Activated T-helper 1 cell treated with anti-CD3 and anti-CD28 coated beads, Interleukin-2, amount 50 U/mL, for 16 hours (primary cell): Measurements from ENCODE around the gene PRPF4.
"Not testable (repeated sequence)": the region's sequence is repeated elsewhere in the genome, so short reads cannot be mapped to it uniquely, and the experiment has no call there.

Experiments
- DNase-seq, 2 donors: peaks; one replicate each; pipeline ENCODE4 v3.0.0-alpha.2; 2020; ENCODE audit warnings: low read depth in 1 of 2, low spot score in 1 of 2

Gene PRPF4

DNA sequence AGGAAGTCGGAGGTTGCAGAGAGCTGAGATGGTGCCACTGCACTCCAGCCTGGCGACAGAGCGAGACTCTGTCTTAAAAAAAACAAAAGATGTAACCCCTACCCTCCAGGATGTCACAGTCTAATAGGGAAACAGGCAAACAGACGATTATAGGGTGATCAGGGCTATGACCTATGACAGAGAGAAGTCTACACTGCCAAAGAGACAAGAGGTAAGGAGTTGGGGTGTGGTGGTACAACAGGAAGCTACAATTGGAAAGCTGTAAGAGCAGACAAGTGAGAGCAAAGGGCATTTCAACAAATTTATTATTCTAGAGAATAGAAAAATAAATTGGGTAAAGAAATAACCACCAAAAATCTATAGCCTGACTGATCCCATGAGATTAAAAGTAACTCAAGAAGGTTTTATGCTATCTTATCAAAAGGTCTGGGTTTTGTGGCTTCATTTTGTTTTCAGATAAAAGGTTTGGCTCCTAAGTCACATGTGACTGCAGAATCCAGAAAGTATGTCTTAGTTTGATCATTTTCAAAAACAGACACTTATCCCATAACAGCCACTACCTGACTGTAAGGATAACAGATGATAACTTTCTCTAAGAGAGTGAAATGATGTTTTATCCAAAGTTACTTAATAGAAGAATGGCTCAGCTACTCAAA lies 7.4 kb upstream of the PRPF4 start:
- DNase-seq: no peak

DNA sequence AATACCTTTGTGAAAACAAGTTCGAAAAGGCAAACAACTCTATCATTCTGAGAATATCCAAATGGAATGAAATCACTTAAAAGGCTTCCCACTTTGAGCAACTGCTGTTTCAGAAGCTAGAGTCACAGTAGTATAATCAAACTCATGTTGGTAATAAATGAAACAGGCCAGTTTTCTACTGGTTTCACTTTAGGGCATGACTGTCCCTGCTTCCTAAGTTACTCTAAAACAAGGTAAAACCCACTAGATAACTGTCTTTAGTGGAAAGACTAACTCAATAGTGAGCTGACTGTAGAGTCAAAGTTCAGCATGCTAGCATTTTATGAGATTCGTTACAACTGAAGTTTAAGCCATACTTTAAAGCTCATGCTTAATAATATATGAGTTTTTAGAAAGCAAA lies 6.1 kb upstream of the PRPF4 start:
- DNase-seq: no peak

DNA sequence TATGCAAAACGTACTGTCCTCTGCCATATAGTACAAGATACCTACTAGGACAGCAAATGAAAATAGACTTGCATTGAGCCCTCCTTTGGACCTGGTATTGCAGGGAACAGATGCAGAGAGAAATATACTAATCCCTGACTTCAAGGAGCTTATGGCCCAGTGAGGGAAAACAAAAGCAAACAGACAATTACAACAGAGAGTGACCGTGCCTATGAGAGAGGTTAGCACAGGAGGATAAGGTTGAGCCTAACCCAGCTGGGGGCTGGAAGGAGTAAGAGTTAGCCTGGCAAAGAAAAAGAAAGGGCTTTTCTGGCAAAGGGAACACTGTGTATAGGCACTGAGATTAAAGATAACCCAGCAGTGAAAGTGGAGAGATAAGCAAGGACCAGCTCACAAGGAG lies 5.6 kb upstream of the PRPF4 start:
- no peak for DNase-seq

DNA sequence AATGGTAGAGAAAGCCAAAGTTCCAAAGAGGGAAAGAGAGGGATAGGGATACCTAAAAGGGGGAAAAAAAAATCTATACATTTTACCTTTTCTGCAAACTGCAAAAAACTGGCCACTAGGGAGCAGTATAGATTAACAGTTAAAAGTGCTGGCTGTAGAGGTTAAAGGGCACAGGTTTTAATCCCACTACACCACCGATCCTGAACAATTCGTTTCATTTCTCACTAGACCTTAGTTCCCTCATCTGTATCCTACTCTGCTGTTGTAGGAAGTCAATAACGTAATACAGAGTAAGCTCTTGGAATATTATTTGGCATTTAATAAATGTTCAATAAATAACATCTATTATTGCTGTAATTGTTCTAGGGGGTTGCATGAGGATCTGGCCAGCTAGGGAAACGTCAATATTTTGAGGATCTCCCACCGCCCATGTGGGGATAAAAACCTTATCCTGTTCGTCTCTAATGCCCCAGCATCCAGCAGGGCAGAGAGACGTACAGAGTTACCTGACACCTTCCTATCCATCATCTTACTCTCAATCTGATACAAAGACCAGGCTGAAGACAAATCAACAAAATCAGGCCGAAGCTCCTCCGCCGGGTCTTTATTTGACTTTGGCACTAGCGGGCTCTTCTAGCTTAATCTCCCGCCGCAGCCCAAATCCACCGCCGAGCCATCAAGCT lies 843 bp upstream of the PRPF4 start:
- no peak for DNase-seq

DNA sequence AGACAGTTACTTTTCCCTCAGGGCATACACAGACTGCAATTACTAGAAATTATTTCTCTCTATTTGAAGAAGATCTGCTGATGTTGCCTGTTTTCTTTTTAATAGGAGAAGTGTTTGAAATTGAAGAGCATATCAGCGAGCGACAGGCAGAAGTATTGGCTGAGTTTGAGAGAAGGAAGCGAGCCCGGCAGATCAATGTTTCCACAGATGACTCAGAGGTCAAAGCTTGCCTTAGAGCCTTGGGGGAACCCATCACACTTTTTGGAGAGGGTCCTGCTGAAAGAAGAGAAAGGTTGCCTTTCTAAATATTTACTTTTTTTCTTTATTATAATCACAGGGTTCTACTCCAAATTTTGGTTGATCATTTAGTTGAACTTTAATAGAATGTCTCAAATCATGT lies 3.4 kb downstream of the PRPF4 start:
- no peak for DNase-seq

DNA sequence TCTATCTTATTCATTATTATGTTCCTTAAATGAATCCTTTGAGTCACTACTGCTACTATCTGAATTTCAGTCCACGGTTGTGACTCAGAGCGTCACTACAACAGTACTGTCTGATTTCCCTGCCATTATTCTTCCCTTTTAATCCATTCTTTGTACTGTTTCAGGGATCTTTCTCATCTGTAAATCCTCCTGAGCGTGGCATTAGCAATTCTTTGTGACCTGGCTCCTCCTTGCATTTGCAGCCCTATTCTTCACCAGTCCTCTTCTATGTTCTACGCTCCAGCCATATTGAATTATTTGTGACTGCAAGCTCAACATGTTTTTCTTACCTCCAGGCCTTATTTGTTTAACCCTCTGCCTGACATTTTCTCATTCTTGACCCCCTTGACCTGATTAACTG lies 5.9 kb downstream of the PRPF4 start:
- DNase-seq: no peak

DNA sequence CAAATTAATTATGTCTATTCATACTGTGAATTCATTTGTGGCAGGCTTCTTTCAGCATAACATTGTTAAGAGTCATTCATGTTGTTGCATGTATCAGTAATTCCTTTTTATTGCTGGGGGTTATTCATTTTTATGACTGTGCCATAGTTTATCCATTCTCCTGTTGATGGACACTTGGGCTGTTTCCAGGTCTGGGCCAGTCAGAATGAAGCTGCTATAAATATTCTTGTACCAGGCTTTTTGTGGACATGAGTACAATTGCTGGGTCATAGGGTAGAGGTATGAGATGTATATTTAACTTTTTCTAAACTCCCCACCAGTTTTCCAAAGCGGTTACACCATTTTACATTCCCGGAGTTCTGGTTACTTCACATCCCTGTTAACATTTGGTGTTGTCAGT lies 13.6 kb downstream of the PRPF4 start:
- no peak for DNase-seq

DNA sequence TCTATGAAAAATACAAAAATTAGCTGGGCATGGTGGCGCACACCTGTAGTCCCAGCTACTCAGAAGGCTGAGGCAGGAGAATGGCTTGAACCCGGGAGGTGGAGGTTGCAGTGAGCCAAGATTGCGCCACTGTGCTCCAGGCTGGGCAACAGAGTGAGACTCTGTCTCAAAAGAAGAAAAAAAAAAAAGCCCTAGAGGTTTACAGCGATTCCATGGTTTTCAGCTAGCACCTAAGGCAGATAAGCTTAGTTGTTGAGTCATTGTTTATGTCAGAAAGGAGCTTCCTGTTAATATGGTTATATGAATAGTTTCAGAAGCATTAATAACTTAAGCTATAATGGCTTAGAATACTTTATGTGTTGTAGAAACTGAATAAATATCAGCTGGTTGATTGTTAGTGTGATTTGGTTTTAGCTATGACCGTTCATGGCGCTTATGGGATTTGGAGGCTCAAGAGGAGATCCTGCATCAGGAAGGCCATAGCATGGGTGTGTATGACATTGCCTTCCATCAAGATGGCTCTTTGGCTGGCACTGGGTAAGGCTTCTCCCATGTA lies 14.7 kb downstream of the PRPF4 start:
- DNase-seq: no peak

DNA sequence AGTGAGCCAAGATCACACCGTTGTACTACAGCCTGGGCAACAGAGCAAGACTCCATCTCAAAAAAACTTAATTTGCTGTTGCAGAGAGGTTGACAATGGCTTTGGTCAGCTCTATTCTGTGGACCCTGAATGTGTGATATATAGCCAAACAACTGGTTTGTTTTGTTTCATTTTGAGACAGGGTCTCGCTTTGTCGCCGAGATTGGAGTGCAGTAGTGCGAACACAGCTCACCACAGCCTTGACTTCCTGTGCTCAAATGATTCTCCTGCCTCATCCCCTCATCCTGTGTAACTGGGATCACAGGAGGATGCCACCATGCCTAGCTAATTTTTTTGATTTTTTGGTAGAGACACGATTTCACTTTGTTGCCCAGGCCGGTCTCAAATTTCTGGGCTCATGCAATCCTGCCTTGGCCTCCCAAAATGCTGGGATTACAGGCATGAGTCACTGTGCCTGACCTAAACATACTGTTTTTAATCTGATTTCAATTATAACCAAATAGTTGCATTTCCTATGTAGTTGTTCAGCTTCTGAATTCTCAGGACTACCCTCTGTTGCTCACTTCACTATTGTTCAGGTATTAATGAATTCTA lies 17.9 kb downstream of the PRPF4 start:
- no peak for DNase-seq

DNA sequence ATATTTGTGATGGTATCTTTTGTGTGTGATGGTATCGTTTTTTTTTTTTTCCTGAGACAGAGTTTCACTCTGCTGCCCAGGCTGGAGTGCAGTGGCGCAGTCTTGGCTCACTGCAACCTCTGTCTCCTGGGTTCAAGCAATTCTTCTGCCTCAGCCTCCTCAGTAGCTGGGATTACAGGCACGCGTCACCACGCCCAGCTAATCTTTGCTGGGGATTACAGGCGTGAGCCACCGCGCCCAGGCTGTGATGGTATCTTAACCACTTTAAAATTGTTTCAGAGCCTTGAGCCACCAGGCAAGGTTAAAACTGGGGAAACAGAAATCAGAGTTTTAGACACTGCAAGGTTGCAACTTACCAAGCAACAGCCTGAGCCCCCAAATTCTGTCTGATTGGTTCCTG lies 20.8 kb downstream of the PRPF4 start:
- not testable (repeated sequence) for DNase-seq

DNA sequence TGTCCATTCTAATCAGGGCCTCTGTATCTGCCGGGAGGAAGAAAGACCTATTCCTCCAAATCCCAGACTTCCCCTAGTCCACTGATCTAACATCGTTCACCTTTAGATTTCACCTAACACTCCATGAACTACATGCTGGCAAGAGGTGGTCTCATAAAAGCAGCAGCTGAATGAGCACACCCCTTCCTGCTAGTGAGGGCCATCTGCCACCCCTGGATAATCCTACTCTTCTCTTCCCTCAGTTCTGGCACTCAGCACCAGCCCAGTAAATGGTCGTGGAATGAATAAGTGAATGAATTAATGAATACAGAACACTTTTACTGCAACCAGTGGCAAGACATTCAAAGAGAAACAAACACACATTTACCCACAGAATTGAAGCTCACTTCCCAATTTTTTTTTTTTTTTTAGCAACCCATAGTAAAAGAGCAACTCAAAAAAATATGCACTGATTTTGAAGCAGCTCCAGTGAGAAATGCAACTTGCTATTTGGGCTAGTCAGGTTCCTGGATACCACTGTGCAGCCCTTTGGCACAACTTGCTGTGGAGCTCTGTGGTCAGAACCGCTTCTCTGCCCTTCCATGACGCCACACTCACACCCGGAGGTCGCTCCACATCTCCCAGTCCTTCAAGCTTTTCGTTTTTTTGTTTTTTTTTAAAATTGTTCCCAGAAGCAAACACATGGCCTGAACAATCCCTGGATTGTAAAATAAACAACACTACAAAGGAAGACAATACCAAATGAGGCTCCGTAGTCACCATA lies 21.5 kb downstream of the PRPF4 start:
- DNase-seq: no peak

DNA sequence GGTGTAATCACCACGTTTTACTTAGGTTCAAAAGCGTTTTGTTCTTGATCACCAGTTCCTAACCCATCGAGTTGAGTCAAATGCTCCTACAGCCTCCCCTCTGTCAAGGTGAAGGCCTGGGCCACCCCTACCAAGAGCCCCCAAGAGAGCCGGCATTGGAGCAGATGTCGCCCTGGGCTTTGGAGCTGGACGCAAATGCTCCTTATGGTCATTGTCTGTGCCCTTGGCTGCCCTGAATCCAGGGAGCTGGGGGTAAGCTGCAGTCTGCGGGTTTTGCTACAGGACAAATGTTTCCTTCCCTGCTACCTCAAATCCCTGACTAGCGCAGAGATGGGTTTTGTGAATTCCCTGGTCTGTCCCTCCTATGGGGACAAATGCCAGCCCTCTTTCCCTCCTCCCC lies 22.9 kb downstream of the PRPF4 start:
- no peak for DNase-seq

DNA sequence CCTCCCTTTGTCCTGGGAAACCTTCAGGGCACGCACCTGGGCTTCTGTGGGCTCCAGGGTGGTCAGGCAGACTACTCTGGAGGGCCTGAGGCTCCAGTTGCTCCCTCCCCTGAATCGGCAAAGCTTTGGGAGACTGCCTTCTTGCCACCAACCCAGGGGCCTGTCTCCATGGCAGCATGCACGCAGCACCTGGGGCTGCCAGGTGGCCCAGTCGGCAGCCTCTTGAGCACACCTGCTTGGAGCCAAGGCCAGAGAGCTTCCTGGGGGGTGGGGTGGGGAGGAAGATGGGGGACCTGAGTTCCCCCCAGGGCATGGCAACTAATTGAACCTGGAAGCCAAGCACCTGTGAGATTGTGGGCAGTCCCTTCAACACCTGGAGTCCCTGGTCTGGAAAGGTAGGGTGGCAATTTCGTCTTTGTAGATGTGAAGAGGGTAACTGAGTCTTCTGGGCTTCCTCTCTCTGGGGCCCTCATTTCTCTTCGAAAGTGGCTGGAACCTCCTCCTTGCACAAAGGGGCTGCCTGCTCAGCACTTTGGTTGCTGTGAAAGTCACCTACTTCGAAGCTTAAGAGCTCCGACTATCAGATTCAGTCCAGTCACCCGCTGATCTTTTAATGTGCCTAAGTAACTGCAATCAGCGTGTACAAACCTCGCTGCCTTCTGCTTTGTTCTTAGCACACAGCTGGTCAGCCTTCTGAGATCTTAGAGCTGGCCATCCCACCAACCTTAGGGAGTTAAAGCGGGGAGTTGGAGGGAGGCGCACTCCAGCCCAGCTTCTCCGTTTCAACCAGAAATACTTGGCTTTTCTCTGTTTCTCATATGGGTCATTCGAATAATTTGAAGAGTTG lies 23.7 kb downstream of the PRPF4 start:
- no peak for DNase-seq

DNA sequence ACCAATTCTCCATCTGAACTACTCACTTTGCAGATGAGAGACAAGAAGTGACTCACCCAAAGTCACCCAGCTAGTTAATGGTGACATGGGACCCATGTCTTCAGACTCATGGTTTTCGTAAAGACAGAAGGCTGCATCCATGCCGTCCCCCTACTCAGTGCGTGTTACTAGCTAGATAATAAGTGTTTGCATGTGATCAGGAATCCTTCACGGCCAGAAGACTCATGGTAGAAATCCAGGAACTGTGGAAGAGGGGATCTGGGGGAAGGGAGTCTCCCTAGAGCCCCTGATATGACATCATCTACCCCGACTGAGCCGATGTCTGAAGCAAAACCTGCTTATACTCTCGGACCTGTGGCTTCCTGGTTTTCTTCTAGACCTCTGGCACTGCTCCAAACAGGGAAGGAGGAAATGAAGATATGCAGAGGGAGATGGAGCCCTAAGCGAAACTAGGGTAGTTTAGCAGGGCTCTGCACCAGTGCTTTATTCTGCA lies 24.4 kb downstream of the PRPF4 start:
- no peak for DNase-seq

DNA sequence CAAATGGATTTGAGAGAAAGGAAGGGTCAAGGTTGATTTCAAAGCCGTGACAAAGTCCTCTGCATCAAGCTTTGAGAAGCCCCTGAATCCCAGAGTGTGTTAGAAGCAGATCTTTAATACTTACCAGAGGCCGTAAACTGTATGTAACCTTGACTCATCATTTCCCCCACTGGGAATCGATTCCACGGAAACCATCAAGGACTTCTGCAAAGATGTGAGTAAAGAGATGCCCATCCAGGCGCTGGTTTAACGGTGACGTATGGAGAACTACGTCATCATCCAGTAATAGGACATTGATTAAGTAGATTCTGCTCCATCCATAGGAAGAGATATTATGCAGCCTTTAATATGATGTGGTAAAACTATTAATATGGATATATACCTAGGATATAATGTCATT lies 26.1 kb downstream of the PRPF4 start:
- DNase-seq: no peak

DNA sequence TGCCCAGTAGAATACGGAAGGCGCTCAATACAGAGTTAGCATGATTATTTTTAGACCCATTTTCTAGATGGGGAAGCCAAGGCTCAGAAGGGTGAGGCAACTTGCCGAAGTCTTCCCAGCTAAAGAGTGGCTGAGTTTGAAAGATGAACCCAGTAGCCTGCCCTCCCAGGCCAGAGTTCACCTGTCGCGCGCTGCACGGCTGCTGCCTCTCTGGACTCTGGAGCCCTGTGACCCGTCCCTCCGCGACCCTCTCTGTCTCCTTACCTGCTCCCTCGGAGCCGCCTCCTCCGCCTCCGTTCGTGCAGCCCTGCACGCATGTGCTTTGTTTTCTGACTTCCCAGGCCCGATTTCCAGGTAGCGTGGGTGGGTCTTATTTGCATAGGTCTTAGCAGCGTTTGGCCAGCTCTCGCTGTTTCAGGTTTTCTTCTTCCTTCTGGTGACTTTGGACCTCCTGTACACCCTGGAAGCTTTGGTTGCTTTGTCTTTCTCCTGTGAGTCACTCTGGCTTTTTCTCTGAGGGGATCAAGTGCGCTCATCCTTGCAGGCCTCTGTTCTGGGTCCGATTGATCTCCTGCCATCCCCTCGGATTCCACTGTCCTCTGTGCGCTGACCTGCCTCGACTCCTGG lies 27.4 kb downstream of the PRPF4 start, which contains the start of gene RNF183:
RNF183 (minus strand) TSS at position 585 of the 627 bp plus-strand sequence. CDS start 5,192 bp downstream, outside the sequence.
- no peak for DNase-seq

DNA sequence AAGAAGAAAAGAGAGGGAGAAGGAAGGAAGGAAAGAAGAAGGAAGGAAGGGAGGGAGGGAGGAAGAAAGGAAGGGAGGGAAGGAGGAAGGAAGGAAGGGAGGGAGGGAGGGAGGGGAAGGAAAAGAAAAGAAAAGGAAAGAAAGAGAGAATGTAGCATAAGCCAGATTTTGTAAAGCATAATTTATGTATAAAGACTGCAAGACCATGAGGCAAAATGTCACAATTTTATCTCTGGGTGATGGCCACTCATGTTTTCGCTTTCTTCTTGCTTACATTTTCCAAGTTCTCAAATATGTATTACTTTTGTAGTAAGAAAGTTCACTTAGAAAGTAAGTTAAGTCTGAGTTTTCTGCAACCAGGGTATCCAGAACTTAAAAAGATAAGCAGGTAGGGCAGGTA lies 31.1 kb downstream of the PRPF4 start:
- DNase-seq: no peak

DNA sequence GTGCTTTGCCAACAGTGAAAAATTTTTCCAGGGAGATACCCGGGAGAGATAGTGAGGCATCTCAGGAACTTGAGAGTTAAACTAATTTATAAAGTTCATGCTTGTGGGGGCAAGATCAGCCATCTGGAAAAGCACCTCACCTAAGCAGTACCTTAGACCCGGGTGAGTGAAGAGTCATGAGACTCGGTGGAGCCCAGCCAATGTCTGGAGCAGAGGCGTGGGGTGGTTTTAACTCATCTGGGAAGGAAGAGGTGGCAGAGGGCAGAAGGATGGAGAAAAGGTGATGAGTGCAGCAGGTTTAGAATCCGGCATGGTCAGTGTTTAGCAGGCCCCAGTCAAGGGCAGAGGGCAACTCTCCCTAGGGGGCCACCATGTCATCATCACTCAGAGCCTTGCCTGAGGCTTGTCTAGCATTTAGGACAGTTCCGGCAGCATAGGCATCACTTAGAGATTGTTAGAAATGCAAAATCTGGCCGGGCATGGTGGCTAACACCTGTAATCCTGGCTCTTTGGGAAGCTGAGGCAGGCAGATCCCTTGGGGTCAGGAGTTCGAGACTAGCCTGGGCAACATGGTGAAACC lies 32.0 kb downstream of the PRPF4 start:
- DNase-seq: no peak

DNA sequence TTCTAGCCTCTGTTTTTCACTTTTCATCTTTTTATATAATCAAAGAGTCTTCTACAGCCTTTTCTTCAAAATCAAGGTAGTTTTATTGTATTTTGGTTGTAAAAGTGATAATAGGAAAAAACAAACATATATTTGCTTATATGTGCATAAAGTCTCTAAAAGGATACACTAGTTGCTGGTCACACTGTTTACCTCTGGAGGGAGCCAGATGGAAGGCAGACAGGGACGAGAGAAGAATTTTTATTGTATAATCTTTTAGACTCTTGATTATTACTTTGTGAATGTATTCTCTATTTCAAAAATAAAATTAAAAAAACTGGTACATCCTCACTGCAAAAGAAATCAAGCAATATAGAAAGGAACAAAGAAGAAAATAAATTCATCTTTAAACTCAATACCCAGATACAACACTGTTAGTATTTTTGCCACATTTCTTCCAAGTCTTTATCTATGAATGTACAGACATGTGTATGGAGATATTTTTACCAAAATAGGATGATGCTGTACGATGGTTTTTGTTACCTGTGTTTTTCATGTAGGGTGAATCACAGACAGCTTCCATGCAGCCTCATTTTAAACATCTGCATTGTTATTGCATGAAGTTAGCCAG lies 33.9 kb downstream of the PRPF4 start:
- no peak for DNase-seq
